IMR-90 (cell line): ENCODE results near the gene SKAP1.

Source experiments
- BHLHE40 ChIP-seq: fragments of 150-350 bp; IDR thresholded peaks from 2 replicates; pipeline ENCODE4 v1.6.1; 2016; ENCODE audit warnings: mild to moderate bottlenecking, low read depth, low read length
- CEBPB ChIP-seq: IDR thresholded peaks from 2 replicates; pipeline ENCODE4 v1.6.1; 2012; ENCODE audit warnings: low read depth, low read length, improper control_type of control experiment
- CHD1 ChIP-seq: IDR thresholded peaks from 2 replicates; pipeline ENCODE4 v1.6.1; 2012; ENCODE audit warnings: low read depth, low read length, improper control_type of control experiment
- MAFK ChIP-seq: IDR thresholded peaks from 2 replicates; pipeline ENCODE4 v1.6.1; 2012; ENCODE audit warnings: low read depth, low read length, improper control_type of control experiment
- MXI1 ChIP-seq: IDR thresholded peaks from 2 replicates; pipeline ENCODE4 v1.6.1; 2012; ENCODE audit warnings: low read depth, mild to moderate bottlenecking, low read length, moderate library complexity, borderline replicate concordance
- NFE2L2 ChIP-seq: fragments of 150-350 bp; IDR thresholded peaks from 2 replicates; pipeline ENCODE4 v1.6.1; 2016; ENCODE audit warnings: low read depth, mild to moderate bottlenecking, low read length
- POLR2A ChIP-seq: IDR thresholded peaks from 2 replicates; pipeline ENCODE4 v1.6.1; 2012; ENCODE audit warnings: mild to moderate bottlenecking, low read depth, low read length
- RAD21 ChIP-seq: IDR thresholded peaks from 2 replicates; pipeline ENCODE4 v1.6.1; 2012; ENCODE audit warnings: low read length, improper control_type of control experiment
- RCOR1 ChIP-seq: IDR thresholded peaks from 2 replicates; pipeline ENCODE4 v1.6.1; 2012; ENCODE audit warnings: mild to moderate bottlenecking, low read length, improper control_type of control experiment; ENCODE audit not compliant: insufficient replicate concordance
- RFX5 ChIP-seq: IDR thresholded peaks from 2 replicates; pipeline ENCODE4 v1.8.0; 2012; ENCODE audit warnings: low read depth, mild to moderate bottlenecking, low read length, moderate library complexity
- TF ChIP-seq, protein P1 (sequence below): conservative IDR thresholded peaks from 2 replicates; pipeline ENCODE4 v1.5.1; 2012; ENCODE audit warnings: mild to moderate bottlenecking, low read depth, low read length, improper control_type of control experiment
- TF ChIP-seq, protein P2 (sequence below): fragments of 150-350 bp; IDR thresholded peaks from 2 replicates; pipeline ENCODE4 v1.6.1; 2016; ENCODE audit warnings: low read depth, mild to moderate bottlenecking, low read length, moderate library complexity, borderline replicate concordance
- TF ChIP-seq, protein P3 (sequence below): fragments of 150-350 bp; IDR thresholded peaks from 2 replicates; pipeline ENCODE4 v1.6.1; 2017; ENCODE audit warnings: mild to moderate bottlenecking, antibody characterized with exemption, low read length, low read depth

DNA sequence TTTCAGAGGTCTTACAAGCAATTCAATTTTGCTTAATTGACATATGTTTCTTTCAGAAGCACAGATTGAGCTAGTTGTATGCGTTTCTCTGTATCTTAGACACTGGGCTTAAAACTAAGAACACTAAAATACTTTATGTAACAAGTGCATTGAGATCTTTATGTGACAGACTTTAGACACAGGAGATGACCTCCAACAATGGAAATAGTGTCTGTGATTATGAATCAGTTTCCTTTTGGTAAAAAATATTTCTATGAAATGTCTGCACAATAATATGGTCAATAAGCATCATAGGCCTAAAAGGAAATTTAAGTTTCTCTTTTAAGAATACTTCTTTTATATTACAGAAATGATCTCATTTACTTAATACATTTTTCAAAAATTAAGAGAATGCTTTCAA is 153.2 kb downstream of the SKAP1 start:
- TF ChIP-seq POLR2A (no peak), NFE2L2 (no peak), CEBPB (no peak), MXI1 (no peak), RAD21 (no peak), MAFK (no peak), BHLHE40 (no peak), RFX5 (no peak), RCOR1 (no peak), CHD1 (no peak)
- TF ChIP-seq, protein P1, sequence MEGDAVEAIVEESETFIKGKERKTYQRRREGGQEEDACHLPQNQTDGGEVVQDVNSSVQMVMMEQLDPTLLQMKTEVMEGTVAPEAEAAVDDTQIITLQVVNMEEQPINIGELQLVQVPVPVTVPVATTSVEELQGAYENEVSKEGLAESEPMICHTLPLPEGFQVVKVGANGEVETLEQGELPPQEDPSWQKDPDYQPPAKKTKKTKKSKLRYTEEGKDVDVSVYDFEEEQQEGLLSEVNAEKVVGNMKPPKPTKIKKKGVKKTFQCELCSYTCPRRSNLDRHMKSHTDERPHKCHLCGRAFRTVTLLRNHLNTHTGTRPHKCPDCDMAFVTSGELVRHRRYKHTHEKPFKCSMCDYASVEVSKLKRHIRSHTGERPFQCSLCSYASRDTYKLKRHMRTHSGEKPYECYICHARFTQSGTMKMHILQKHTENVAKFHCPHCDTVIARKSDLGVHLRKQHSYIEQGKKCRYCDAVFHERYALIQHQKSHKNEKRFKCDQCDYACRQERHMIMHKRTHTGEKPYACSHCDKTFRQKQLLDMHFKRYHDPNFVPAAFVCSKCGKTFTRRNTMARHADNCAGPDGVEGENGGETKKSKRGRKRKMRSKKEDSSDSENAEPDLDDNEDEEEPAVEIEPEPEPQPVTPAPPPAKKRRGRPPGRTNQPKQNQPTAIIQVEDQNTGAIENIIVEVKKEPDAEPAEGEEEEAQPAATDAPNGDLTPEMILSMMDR = no peak
- TF ChIP-seq, protein P2, sequence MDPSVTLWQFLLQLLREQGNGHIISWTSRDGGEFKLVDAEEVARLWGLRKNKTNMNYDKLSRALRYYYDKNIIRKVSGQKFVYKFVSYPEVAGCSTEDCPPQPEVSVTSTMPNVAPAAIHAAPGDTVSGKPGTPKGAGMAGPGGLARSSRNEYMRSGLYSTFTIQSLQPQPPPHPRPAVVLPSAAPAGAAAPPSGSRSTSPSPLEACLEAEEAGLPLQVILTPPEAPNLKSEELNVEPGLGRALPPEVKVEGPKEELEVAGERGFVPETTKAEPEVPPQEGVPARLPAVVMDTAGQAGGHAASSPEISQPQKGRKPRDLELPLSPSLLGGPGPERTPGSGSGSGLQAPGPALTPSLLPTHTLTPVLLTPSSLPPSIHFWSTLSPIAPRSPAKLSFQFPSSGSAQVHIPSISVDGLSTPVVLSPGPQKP = no peak
- TF ChIP-seq, protein P3, sequence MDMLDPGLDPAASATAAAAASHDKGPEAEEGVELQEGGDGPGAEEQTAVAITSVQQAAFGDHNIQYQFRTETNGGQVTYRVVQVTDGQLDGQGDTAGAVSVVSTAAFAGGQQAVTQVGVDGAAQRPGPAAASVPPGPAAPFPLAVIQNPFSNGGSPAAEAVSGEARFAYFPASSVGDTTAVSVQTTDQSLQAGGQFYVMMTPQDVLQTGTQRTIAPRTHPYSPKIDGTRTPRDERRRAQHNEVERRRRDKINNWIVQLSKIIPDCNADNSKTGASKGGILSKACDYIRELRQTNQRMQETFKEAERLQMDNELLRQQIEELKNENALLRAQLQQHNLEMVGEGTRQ = no peak
